ENCODE results near the gene SULT4A1.

- no peak for TF ChIP-seq REST (IDR thresholded peaks at IDR 0.05; ENCODE audit: insufficient replicate concordance, low read depth)
- no peak for TF ChIP-seq CTCF (IDR thresholded peaks at IDR 0.05; ENCODE audit: insufficient read depth, low read length)
- no peak for TF ChIP-seq GABPA (IDR thresholded peaks at IDR 0.05; ENCODE audit: low read depth)
- no peak for TF ChIP-seq POLR2AphosphoS5 (IDR thresholded peaks at IDR 0.05; ENCODE audit: low read depth)
- no peak for TF ChIP-seq SPI1 (IDR thresholded peaks at IDR 0.05; ENCODE audit: borderline replicate concordance, low read depth)
These were observed 529 bp upstream of the SULT4A1 start for GRCh38 chr22:43862882-43863202.
